Measurements from ENCODE around the gene PAQR5. TPM values are rescaled to one million over a fixed set of nuclear protein-coding genes. Genes with fewer than 3 reads are reported as not detected.
"Not testable (repeated sequence)": the region's sequence is repeated elsewhere in the genome, so short reads cannot be mapped to it uniquely, and the experiment has no call there.

The PAQR5 gene
- total and polyA plus RNA-seq, 2 donors, result 1.7 to 2.6 TPM

DNA sequence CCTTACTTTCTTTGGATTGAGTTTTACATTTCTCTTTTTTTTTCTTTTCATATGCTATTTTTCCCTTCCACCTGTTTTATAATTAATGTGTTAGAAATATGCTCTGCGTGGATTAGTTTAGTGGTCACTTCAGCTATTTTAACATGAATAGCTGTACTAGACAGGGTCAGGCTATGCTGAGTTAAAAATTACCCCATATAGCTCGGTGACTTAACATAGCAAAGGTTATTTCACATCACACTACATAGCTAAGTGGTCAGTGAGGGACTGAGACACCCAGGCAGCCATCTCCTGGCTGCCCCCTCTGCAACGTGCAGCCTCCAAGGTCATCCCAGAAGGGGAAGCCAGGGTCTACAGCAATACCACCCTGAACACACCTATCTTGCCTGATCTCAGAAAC, 68.5 kb downstream of the PAQR5 start:
- Histone ChIP-seq H3K4me1 (ENCODE audit: insufficient read depth) (no peaks in the 10 kb centered on the region), H3K27ac (ENCODE audit: low read depth) (no peak overlapping the region), H3K4me3 (ENCODE audit: low read depth, low read length) (no peak overlapping the region), H3K36me3 (ENCODE audit: insufficient read depth) (no peaks in the 10 kb centered on the region)
- WGBS, result 72% methylated on average over 3 of the region's 3 CpGs
- DNase-seq (ENCODE audit: extremely low spot score), result no peak

DNA sequence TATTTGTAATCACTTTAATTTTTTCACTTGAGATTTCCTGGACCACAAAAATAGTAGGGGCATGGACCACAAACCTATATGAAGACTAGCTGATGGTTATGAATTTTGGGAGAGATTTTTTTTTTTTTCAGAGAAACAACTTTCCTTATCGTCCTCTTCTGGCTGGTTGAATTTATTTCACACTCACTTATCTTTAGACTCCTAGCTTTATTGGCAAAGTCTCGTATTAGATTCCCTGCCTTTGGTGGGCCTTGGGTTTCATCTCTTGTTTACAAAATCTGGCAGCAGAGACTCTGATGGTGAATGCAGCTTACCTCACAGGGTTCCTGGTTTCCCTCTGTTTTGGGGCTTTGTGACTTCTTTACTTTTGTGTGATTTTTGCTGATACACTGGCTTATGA, 70.9 kb downstream of the PAQR5 start:
- no peak for DNase-seq (ENCODE audit: extremely low spot score)
- WGBS, result 74% methylated on average over 2 of the region's 2 CpGs

DNA sequence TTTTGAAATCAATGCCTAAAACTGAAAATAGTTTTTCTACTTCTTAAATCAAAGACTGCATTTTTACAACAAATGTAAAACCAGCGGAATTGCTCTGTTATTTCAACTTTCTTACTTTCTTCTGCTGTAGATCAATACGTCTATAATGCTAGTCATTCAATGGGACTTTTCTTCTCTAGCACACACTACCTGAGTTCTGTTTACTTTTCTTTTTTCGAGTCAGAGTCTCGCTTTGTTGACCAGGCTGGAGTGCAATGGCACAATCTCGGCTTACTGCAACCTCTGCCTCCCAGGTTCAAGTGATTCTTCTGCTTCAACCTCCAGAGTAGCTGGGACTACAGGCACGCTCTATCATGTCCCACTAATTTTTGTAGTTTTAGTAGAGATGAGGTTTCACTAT, 74.7 kb downstream of the PAQR5 start:
- Histone ChIP-seq H3K36me3 (ENCODE audit: insufficient read depth) (no peaks in the 10 kb centered on the region), H3K27ac (ENCODE audit: low read depth) (no peak overlapping the region), H3K4me1 (ENCODE audit: insufficient read depth) (no peaks in the 10 kb centered on the region), H3K4me3 (ENCODE audit: low read depth, low read length) (no peak overlapping the region)
- WGBS, result 93% methylated on average over 6 of the region's 6 CpGs
- no peak for DNase-seq (ENCODE audit: extremely low spot score)

More for the DNA sequence above, 70.9 kb downstream of the PAQR5 start:
- Histone ChIP-seq H3K4me1 (ENCODE audit: insufficient read depth) (no peaks in the 10 kb centered on the region), H3K27ac (ENCODE audit: low read depth) (no peak overlapping the region), H3K4me3 (ENCODE audit: low read depth, low read length) (no peak overlapping the region), H3K36me3 (ENCODE audit: insufficient read depth) (no peaks in the 10 kb centered on the region)

DNA sequence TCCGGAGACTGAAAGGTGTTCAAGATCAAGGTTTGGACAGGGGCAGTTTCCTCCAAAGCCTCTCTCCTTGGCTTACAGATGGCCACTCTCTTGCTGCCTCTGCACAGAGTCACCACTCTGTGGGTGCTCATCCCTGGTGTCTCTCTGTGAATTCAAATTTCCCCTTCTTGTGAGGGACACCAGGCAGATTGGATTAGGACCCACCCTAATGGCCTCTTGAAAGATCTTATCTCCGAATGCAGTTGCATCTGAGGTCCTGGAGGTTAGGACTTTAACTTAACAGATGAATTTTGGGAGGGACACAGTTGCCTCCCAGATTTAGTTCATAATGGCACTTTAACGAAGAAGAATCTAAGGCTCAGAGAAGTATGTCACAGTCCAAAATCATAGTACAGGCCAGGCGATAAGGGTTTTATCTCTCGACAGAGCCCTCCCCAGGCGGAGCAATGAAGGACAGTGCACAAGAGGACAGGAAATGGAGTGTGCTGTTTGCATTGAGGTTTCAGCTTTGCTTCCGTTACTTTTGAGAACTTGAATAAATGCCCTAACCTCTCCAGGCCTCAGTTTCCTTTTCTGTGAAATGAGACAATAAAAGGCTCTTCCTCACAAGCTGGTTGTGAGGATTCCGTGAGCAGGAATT, 76.6 kb downstream of the PAQR5 start:
- Histone ChIP-seq H3K27ac (ENCODE audit: low read depth) (no peak overlapping the region), H3K36me3 (ENCODE audit: insufficient read depth) (no peaks in the 10 kb centered on the region), H3K4me1 (ENCODE audit: insufficient read depth) (no peaks in the 10 kb centered on the region), H3K4me3 (ENCODE audit: low read depth, low read length) (no peak overlapping the region)
- no peak for DNase-seq (ENCODE audit: extremely low spot score)
- WGBS, result 70% methylated on average over 8 of the region's 8 CpGs

DNA sequence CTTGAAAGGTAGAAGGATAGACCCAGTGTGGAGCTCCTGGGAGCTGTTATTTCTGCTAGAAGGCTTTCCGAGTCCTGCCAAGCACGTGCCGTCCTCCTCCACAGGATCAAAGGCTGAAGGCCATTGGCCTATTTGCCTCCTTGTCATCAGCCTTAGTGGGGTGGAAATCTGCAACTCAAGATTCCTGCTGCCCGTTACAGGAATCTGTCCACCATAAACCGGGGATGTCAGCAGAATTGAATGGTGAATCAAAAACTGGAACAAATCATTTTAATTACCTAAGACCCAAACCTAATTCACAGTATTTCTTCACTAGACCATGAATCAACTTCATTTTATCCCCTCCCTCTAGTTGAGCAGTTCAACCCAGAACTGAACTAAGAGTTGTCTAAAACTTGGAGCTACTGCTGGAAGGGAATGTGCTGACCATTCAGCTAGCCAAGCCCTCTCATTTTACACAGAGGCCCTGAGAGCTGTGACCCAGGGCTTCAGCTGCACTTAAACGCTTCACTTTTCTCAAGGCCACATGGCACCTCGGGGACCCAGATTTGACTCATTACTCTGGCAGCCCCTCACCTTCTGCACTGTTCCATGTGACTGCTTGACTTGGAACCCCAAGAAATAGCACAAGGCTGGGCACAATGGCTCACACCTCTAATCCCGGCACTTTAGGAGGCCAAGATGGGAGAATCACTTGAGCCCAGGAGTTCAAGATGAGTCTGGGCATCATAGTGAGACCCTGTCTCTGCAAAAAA, 78.7 kb downstream of the PAQR5 start:
- WGBS, result 92% methylated on average over 8 of the region's 8 CpGs
- Histone ChIP-seq H3K4me1 (ENCODE audit: insufficient read depth) (no peaks in the 10 kb centered on the region), H3K4me3 (ENCODE audit: low read depth, low read length) (no peak overlapping the region), H3K36me3 (ENCODE audit: insufficient read depth) (no peaks in the 10 kb centered on the region), H3K27ac (ENCODE audit: low read depth) (no peak overlapping the region)
- DNase-seq (ENCODE audit: extremely low spot score), result no peak

DNA sequence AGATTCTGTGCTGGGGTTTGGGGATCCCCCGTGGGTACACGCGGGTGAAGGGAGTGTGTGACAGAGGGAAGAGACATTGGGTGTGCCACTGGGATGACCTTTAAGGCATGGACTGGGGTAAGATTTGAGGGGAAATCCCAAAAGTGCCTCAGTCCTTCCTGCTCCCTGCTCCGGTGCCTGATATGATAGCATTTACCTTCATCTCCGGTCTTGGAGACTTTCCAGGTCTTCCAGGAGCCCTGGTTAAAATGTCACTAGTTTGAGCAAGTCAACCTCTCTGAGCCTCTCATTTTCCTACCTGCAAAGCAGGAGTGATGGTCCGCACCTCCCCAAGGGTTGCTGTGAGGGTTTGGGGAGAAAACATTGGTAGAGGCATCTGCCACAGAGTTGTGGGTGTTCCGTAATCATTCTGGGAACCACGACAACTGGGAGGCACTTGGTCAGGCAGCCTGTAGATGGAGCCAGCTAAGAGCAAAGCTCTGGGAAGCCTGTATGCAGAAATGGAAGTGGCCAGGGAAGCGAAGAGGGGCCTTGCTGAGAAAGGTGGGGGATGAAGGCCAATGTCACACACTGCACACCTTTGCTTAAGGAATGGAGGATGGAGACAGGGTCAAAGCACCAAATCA, 81.5 kb downstream of the PAQR5 start:
- 83% methylated on average over 9 of the region's 9 CpGs for WGBS
- H3K4me1 ChIP-seq (ENCODE audit: insufficient read depth), result no peaks in the 10 kb centered on the region
- DNase-seq (ENCODE audit: extremely low spot score), result no peak
- no peak overlapping the region for H3K4me3 ChIP-seq (ENCODE audit: low read depth, low read length)
- H3K27ac ChIP-seq (ENCODE audit: low read depth), result no peak overlapping the region
- no peaks in the 10 kb centered on the region for H3K36me3 ChIP-seq (ENCODE audit: insufficient read depth)

DNA sequence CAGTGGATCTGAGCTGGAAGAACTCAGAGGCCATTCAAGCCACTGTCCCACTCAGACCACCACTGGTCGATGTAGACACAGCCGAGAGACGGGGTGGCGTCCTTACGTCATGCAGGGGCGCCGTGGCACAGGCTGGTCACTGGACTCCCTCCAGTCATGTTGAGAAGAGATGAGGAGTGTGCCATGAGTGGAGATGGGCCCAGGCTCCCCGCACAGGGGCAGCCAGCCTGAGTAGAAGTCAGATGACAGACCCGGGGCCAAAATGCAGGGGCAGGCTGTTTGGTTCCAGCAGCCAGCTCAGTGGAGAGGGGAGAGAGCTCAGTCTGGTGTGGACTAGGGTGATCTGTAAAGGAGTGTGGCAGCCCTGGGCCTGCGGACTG, 82.0 kb downstream of the PAQR5 start:
- H3K27ac ChIP-seq (ENCODE audit: low read depth), result no peak overlapping the region
- no peaks in the 10 kb centered on the region for H3K4me1 ChIP-seq (ENCODE audit: insufficient read depth)
- H3K4me3 ChIP-seq (ENCODE audit: low read depth, low read length), result no peak overlapping the region
- WGBS, result 94% methylated on average over 10 of the region's 10 CpGs
- no peak for DNase-seq (ENCODE audit: extremely low spot score)
- no peaks in the 10 kb centered on the region for H3K36me3 ChIP-seq (ENCODE audit: insufficient read depth)

DNA sequence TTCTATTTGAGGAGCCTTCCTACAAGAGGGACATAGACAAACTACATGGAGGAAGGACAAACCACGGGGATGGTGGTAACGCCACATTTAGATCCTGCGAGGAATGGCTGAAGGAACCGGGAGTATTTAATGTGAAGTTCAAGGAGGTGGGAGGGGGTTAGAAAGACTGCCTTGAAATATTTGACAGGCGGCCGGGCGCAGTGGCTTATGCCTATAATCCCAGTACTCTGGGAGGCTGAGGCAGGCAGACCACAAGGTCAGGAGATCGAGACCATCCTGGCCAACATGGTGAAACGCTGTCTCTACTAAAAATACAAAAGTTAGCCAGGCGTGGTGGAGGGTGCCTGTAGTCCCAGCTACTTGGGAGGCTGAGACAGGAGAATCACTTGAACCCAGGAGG, 83.5 kb downstream of the PAQR5 start:
- H3K27ac ChIP-seq (ENCODE audit: low read depth); H3K36me3 ChIP-seq (ENCODE audit: insufficient read depth); H3K4me3 ChIP-seq (ENCODE audit: low read depth, low read length); DNase-seq (ENCODE audit: extremely low spot score); H3K4me1 ChIP-seq (ENCODE audit: insufficient read depth): not testable (repeated sequence)
- WGBS, result 96% methylated on average over 10 of the region's 10 CpGs

DNA sequence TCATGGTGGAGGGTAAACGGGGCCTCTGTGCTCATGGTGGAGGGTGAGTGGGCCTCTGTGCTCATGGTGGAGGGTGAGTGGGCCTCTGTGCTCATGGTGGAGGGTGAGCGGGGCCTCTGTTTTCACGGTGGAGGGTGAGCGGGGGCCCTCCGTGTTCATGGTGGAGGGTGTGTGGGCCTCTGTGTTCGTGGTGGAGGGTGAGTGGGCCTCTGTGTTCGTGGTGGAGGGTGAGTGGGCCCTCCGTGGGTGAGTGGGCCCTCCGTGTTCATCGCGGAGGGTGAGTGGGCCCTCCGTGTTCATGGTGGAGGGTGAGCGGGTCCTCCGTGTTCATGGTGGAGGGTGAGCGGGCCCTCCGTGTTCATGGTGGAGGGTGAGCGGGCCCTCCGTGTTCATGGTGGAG, 85.4 kb downstream of the PAQR5 start:
- not testable (repeated sequence) for DNase-seq (ENCODE audit: extremely low spot score); H3K36me3 ChIP-seq (ENCODE audit: insufficient read depth)
- WGBS, result 95% methylated on average over 16 of the region's 18 CpGs

DNA sequence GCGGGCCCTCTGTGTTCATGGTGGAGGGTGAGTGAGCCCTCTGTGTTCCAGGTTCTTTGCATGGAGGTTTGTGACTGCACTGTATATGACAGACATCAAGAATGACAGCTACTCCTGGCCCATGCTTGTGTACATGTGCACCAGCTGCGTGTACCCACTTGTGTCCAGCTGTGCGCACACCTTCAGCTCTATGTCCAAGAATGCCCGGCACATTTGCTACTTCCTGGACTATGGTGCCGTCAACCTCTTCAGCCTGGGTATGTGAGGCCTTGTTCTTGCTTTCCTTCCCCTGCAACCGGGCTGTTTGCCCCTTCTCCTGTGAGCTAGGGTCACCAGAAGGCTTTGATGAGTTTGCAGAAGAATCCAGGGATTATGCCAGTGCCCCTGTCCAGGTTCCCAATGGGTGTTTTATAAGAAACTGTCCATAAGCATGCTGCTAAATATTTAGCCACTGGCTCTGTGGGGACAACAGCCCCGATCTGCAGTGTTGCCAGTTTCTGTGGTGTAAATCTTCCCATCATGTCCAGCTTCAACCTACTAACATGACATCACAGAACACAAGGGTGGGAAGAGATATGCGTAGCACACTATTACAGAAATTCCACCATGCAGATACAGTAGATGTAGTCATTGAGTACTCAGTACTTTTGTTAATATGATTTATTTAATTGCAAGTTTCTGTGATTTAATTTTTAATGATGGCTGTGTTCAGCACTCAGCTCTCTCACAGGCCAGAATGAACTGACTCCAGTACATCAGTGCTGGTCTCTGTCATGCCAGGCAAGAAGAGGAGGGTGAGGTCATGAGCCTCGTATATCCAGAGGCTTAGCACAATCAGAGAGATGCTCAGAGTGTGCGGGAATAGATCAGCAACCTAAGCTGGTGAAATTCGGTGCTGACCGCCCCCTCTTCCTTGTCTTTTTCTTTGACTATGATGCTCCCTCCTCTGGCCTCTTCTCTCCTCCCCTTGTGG, 86.2 kb downstream of the PAQR5 start:
- H3K27ac ChIP-seq (ENCODE audit: low read depth), result no peak overlapping the region
- no peaks in the 10 kb centered on the region for H3K4me1 ChIP-seq (ENCODE audit: insufficient read depth)
- H3K36me3 ChIP-seq (ENCODE audit: insufficient read depth), result no peaks in the 10 kb centered on the region
- WGBS, result 88% methylated on average over 12 of the region's 12 CpGs
- DNase-seq (ENCODE audit: extremely low spot score), result no peak
- no peak overlapping the region for H3K4me3 ChIP-seq (ENCODE audit: low read depth, low read length)

More for the DNA sequence above, 85.4 kb downstream of the PAQR5 start:
- H3K4me3 ChIP-seq (ENCODE audit: low read depth, low read length); H3K27ac ChIP-seq (ENCODE audit: low read depth); H3K4me1 ChIP-seq (ENCODE audit: insufficient read depth): not testable (repeated sequence)

DNA sequence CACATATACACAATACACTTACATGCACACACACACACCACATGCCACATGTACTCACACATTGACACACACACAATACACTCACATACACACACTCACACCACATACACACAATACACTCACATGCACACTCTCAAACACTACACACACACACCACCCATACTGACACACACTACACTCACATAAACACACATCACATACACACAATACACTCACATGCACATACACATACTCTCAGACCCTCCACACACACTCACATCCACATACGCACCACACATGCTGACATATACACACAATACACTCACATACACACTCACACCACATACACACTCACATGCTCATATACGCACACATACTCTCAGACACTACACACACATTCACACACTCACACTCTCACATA, 87.1 kb downstream of the PAQR5 start:
- no peak overlapping the region for H3K27ac ChIP-seq (ENCODE audit: low read depth)
- no peaks in the 10 kb centered on the region for H3K4me1 ChIP-seq (ENCODE audit: insufficient read depth)
- no peak for DNase-seq (ENCODE audit: extremely low spot score)
- 98% methylated on average over 2 of the region's 2 CpGs for WGBS
- H3K4me3 ChIP-seq (ENCODE audit: low read depth, low read length), result no peak overlapping the region
- no peaks in the 10 kb centered on the region for H3K36me3 ChIP-seq (ENCODE audit: insufficient read depth)

DNA sequence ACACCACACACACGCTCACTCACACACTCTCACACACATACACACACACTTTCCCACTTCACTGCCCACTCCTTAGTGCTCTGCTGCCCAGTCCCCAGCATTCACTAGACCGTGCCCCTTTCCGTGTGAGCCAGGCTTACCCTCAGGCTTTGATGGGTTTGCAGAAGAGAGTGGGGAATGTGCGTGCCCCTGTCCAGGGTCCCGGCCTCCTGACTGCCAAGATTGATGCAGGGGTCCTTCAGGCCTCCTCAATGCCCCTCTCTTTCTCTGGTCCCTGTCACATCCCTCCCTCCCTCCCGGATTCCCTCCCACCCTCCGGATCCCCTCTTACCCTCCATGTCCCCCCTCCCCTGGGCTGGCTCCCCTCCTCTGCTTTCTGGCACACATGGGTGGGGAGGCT, 87.6 kb downstream of the PAQR5 start:
- H3K36me3 ChIP-seq (ENCODE audit: insufficient read depth), result no peaks in the 10 kb centered on the region
- H3K27ac ChIP-seq (ENCODE audit: low read depth), result no peak overlapping the region
- 74% methylated on average over 7 of the region's 7 CpGs for WGBS
- H3K4me1 ChIP-seq (ENCODE audit: insufficient read depth), result no peaks in the 10 kb centered on the region
- no peak overlapping the region for H3K4me3 ChIP-seq (ENCODE audit: low read depth, low read length)
- no peak for DNase-seq (ENCODE audit: extremely low spot score)

DNA sequence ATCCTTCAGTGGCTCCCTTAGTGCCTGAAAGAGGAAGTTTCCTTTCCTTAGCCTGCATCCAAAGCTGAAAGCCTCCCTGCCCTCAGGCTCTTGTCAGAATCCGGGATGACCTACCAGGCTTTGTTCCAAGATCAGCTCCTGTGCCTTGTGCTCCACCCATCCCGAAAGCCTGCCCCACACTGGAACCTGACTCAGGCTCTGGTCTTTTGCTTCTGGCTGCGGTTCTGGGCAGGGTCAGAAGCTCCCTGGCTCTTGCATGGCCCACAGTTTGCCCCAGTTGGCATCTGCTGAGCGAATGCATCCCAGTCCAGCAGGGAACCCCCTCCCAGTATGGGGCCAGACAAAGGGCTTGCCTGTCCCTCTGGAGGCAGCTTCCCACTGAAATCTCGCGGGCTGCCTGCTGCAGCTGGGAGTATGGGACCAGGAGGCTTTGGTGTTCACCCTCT, 89.6 kb downstream of the PAQR5 start:
- Histone ChIP-seq H3K27ac (ENCODE audit: low read depth) (no peak overlapping the region), H3K36me3 (ENCODE audit: insufficient read depth) (no peaks in the 10 kb centered on the region), H3K4me3 (ENCODE audit: low read depth, low read length) (no peak overlapping the region), H3K4me1 (ENCODE audit: insufficient read depth) (no peaks in the 10 kb centered on the region)
- no peak for DNase-seq (ENCODE audit: extremely low spot score)
- WGBS, result 57% methylated on average over 6 of the region's 6 CpGs
